GM19324 (cell line): ENCODE data around the gene KCNC1.

Experiments used
- ATAC-seq: cut with Tn5 transposase; IDR thresholded peaks from one replicate; pipeline ENCODE4 v1.9.1; 2021; ENCODE audit warnings: mild to moderate bottlenecking, moderate library complexity; ENCODE audit not compliant: unreplicated experiment, low FRiP score

KCNC1 gene

DNA sequence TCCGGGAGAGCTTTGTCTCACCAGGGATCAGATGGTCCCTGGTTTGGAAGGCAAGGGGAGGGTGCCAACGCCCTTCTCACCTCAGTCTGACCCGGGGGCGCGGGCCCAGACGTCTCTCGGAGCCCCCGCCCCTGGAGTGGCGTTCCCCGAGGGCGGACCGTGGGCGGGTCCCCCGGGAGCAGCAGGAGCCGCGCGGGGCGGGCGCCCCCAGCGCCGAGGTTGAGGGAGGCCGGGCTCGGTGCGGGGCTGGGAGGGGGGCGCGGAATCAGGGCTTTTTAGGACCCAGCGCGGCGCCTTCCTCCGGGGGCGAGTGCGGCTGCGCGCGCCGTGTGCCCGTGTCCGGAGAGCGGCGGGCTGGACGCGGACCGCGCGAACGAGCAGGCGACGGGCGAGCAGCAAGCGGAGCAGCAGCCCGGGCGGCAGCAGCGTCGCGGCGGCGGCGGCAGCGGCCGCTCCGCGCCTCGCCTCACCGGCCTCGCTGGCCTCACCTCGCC, at the start of gene KCNC1:
Gene KCNC1 (plus strand): TSS at position 364 of the 494 bp plus-strand sequence. CDS start 1,222 bp downstream, outside the sequence.
- ATAC-seq, result peak; percentile 18

DNA sequence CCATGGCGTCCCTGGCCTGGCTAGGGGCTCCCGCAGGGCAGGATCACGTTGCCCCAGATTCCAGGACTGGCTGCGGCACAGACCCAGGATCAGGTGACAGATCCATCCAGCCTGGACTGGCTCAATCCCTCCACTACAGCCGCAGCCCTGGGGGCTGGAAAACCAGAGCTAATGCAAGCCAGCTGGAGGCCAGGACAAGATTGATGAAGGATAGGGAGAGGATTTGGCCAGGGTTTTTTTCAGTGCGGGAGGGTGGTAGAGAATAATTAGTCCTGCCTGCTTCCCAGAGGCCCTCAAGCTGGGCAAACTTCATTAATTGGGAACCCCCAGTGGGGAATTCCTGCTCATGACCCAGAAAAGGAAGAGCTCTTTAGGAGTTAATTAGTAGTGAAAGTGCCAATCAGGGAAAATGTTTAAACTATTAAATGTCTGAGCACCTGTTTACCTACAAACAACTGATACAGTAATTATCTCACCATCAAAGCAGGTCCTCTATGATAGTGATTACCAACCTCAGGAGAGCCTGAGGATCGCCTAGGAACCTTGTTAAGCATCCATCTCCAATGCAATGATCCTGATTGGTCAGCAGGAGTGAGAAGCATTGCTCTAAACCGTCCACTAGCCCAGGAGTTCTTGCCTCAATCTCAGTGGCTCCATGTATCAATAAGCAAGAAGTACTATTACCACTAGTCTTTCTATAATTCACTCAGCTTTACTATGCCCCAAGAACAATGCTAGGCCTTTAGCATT, 48.2 kb upstream of the KCNC1 start:
- ATAC-seq, result no peak

GRCh38 chr11:17687946-17688670, 46.5 kb upstream of the KCNC1 start:
- no peak for ATAC-seq

- ATAC-seq, result no peak
These were observed 43.0 kb upstream of the KCNC1 start for GRCh38 chr11:17691550-17691949.

- ATAC-seq, result no peak
These were observed 42.6 kb upstream of the KCNC1 start for GRCh38 chr11:17691976-17692375.

DNA sequence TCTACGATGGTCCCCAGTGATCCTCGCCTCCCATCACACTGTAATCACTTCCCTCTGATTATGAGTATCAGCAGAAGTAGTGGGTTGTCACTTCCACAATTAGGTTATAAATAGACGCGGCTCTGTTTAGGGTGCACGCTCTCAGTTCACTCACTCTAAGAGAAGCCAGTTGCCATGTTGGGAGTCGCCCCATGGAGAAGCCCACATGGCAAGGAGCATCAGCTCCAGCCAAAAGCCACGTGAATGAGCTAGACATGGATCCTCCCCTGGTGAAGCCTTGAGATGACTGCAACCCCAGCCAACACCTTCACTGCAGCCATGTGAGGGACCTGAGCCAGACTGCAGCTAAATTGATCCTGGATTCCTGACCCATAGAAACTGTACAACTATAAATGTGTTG, 41.6 kb upstream of the KCNC1 start:
- ATAC-seq, result no peak

DNA sequence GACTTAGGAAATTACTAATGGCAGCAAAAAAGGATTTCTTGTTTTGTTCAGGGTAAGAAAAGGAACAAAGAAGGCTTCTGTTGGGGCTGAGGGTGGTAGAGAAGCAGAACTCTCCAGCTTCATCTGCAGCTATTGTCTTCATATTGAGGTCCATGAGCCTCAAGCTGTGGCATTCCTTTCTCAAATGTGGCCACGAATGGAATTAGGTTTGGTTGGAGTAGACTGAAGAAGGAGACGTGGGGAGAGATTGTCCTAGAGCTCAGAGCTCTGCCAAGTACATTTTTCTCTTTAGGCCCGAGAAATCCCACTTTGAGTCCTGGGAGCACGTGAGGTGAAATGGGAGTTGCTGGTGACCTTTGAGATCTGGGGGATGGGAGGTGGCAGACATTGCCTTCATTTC, 41.0 kb upstream of the KCNC1 start:
- no peak for ATAC-seq

DNA sequence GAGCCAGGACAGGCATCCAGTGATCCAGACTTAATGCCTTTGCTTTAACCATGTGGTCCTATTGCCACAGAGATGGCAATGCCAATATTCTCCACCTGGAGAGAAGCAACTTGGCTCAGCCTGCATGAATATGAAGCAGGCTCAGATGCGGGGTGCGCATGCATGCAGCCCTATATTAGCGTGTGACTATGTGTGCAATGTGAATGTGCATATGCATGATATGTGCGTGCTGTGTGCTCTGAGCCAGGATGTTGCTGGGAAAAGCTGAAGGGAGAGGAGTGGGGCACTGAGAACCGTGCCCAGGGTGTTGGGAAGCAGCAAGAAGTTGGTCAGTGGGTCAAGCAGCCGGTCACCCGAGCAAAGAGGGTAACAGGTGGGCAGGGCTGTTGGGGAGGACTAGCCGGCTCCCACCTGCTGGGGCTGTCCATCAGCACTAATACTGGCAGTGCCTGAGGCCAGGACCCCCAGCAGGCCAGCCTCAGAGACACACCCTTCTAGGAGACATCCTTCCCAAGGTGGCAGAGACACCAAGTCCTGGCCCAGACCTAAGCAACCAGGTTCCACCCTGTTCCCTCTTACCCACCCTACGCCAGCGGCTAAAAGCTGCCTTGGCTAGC, 40.0 kb upstream of the KCNC1 start:
- ATAC-seq, result no peak

DNA sequence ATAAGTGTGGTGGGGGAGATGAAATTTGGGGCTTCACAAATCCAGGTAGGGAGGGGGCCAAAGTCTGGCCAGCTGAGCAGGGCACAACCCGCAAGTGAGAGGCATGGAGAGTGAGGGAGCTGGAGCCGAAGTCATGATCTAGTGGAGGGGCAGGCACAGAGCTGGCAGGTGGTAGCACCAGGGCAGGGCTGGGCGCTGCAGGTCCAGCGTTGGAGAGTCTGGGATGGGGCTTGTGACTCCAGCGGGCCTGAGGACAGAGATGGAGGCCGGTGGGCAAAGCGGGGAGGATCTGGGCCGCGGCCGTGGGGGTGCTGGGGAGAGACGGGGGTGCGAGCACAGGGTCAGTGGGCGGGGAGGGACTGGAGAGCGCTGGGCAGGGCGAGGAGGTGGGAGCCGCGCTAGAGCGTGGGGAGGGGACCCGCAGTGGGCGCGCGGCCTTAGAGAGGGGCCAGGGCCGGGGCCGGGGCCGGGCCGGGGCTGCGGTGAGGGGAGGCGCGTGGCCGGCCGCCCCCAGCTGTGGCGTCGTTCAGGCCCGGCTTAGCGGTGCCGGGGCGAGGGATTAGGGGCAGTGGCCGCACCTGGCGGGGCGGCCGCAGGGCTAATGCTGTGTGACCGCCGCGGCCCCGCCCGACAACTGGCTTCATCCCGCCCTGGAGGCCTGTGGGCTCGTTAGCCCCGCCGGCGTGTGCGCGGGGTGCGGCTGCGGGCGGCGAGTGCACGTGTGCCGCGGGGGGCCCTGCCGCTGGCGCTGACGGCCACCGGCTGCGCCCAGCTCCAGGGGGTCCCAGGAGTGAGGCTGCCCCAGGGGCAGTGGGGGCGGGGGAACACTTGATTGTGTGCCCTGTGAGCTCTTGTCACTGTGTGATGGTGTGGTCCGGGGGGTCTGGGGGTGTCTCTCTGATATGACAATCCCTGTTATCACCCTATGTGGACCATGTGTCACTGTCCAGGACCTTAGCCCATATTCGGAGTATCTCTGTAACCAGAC, 38.8 kb upstream of the KCNC1 start:
- ATAC-seq, result no peak

GRCh38 chr11:17696741-17697140, 37.8 kb upstream of the KCNC1 start:
- no peak for ATAC-seq

GRCh38 chr11:17697175-17697949, 37.2 kb upstream of the KCNC1 start:
- ATAC-seq, result no peak

DNA sequence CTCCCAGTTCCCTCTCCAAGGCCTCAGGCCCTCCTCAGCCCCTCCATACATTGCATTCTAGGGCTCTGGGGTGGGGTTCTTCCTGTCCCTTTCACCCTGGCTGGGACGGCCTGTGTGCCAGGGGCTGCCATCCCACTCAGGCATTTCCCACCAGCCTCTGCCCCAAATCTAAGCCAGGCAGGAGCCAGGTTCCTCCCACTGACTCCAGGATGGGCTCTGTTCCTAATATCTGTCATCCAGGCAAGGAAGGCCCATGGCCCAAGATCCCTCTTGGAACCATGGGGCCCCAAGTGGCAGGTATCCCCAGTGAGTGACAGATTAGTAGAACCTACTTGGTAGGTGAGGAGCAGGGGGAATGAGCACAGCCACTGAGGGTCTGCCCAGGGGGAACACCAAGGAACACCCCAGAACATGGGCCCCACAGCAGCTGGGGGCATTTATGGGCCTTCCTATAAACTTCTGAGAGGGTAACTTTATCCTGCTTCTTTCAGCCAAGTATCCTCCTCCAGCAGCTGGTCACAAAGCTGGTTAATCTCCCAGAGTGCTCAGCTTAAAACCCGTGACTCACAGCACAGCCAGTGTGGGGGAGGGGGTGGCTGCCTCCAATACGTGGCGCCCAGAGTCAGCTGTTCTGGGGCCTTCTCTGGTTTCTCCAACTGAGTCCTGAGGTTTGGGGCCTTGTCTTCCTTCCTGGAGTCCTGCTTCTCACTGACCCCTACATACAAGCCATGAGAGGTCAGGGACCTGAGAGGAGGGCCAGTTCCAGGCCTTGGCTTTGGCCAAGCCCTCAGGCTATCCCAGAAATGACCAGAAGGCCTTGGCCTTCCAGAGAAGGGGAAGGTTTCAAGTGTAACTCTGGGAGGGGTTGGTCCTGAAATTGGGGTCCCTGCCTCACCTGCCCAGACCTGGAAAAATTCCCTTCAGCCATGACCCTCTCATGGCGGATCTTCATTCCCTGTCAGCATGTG, 35.1 kb upstream of the KCNC1 start:
- no peak for ATAC-seq

GRCh38 chr11:17700991-17701390, 33.6 kb upstream of the KCNC1 start:
- ATAC-seq, result no peak

DNA sequence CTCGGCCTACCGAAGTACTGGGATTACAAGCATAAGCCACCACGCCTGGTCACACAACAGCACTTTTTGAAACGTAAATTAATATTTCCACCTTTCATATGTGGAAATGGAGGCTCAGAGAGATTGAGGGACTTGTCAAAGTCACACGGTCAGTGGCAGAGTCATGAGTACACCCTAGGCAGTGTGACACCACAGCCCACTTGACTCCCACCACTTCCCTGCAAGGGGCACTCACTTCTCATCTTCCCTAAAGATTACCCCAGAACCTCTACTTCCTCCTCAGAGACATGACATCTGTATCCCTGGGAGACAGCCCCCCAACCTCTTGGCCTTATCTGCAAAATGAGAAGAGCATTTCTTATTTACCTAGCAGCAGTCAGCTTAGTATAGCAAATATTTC, 31.7 kb upstream of the KCNC1 start:
- no peak for ATAC-seq

- no peak for ATAC-seq
These were observed 30.6 kb upstream of the KCNC1 start for GRCh38 chr11:17703951-17704350.

DNA sequence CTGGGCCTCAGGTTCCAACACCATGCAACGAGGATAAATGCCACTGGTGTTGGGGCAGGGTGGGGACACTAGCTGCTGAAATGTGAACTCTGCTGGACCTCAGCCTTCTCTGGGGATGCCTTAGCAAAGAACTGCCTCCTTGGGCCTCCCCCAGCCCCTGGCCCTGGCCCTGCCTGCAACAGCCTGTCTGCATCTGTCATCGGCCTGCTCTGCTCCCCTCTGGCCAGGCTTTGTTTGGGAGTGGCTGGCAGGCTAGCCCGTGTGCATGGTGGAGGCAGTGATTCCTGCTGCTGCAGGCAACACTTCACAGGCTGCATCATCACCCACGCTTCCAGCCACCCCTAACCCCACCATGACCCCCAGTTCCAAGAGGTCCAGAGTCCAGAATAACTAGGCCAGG, 26.8 kb upstream of the KCNC1 start:
- no peak for ATAC-seq

GRCh38 chr11:17711836-17712235, 22.7 kb upstream of the KCNC1 start:
- no peak for ATAC-seq

- ATAC-seq, result no peak
These were observed 20.7 kb upstream of the KCNC1 start for GRCh38 chr11:17713851-17714250.
